ENCODE measurements around the gene QARS1.

DNA sequence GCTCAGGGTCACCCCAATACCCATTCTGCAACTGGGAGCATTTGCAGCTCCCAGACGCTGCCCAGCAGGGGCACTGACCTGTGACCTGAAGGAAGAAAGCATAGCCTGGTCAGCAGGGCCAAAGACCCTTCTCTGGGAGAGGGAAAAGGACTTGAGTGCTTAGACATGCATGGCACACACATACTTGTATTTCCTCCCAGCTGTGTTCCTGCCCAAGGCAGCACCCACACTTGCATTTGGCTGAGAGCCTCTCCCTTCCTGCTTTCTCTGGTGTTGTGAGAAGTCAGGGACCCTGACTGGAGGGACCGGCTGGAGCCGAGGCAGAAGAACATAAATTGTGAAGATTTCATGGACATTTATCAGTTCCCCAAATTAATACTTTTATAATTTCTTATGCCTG, 35.5 kb upstream of the QARS1 start:
- TF ChIP-seq LEF1 (IDR thresholded peaks at IDR 0.05; ENCODE audit: borderline replicate concordance) (no peak), SUZ12 (IDR thresholded peaks at IDR 0.05) (no peak), SP1 (IDR thresholded peaks at IDR 0.05) (no peak), L3MBTL2 (conservative IDR thresholded peaks at IDR 0.05) (no peak), ELF4 (IDR thresholded peaks at IDR 0.05) (no peak), BHLHE40 (IDR thresholded peaks at IDR 0.05; ENCODE audit: borderline replicate concordance) (no peak), FOXK2 (IDR thresholded peaks at IDR 0.05) (no peak), HDGF (IDR thresholded peaks at IDR 0.05; ENCODE audit: borderline replicate concordance) (no peak), ZNF384 (IDR thresholded peaks at IDR 0.05) (no peak)

Data from HEK293T (cell line).